PC-9 (cell line): ENCODE measurements around the gene CHD1L.

ENCODE experiments used
- CTCF ChIP-seq: fragments of 200-600 bp; sonication (generic); conservative IDR thresholded peaks from 2 replicates; pipeline ENCODE4 v1.6.1; 2017; ENCODE audit warnings: mixed run types, antibody characterized with exemption, mild to moderate bottlenecking, moderate library complexity
- EZH2 ChIP-seq: fragments of 200-600 bp; sonication (generic); IDR thresholded peaks from 2 replicates; pipeline ENCODE4 v1.8.0; 2017; ENCODE audit warnings: antibody characterized with exemption, low read depth

DNA sequence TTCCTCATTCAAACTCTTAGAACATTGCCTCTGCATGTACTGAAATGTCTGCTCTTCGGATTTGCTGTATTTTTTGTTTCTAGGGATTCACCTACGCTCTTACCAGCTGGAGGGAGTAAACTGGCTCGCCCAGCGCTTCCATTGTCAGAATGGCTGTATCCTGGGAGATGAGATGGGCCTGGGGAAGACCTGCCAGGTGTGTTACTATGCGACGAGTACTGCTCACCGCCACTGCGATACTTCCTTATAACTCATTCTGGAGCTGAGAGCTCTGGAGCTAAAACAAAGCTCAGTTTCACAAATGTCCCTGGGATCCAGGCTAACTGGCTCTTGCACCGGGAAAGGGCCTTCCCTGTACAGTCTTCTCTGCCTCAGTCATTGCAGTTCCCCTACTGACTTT, 10.1 kb downstream of the CHD1L start:
- TF ChIP-seq CTCF (no peak), EZH2 (no peak)
